ENCODE data around the gene GJA8. TPM values are rescaled to one million over a fixed set of nuclear protein-coding genes. Genes with fewer than 3 reads are reported as not detected.
"Not testable (repeated sequence)": the region's sequence is repeated elsewhere in the genome, so short reads cannot be mapped to it uniquely, and the experiment has no call there.

Gene GJA8
- total and polyA plus RNA-seq, 2 experiments from 2014 or later: not detected

- Histone ChIP-seq H3K36me3 (replicated peaks; ENCODE audit: insufficient read depth, low read depth) (no peaks in the 10 kb centered on the region), H2AFZ (no peak overlapping the region)
These were observed 22.2 kb downstream of the GJA8 start for GRCh38 chr1:147924813-147925212.

DNA sequence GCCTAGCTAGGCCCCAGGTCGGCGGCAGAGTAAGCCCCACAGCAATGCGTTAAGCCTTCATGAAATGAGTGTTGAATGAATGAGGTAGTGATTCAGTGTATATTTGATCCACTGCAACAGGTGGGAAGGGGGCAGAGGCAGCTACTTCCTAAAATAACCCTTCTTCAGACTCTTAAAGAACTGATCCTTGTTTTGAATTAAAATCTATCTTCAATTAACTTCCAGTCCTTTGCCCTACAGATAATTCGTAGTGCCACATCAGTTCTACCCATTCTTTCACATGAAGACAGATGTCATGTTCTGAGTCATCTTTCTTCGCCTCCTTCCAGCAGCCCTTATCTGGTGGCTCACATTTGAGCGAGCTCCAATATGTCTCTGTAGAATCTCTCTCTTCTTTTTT, 24.6 kb downstream of the GJA8 start:
- H3K79me2 ChIP-seq: peaks cover 18% of the 10 kb centered on the region
- H3K9me3 ChIP-seq (ENCODE audit: low read depth); H3K4me2 ChIP-seq; H3K27ac ChIP-seq; H4K20me1 ChIP-seq (ENCODE audit: insufficient read depth, poor library complexity, severe bottlenecking); H3K27me3 ChIP-seq; H3K4me1 ChIP-seq (ENCODE audit: insufficient read depth); H3K36me3 ChIP-seq (replicated peaks; ENCODE audit: insufficient read depth, low read depth); DNase-seq (ENCODE audit: low spot score); H2AFZ ChIP-seq; H3K4me3 ChIP-seq; H3K9me2 ChIP-seq (replicated peaks; ENCODE audit: insufficient read depth): not testable (repeated sequence)
- 92% methylated on average over 3 of the region's 6 CpGs for WGBS (ENCODE audit: low lambda C conversion rate, missing lambda C conversion rate)

More at GRCh38 chr1:147924813-147925212, 22.2 kb downstream of the GJA8 start:
- peaks cover 6% of the 10 kb centered on the region for H3K79me2 ChIP-seq
- H4K20me1 ChIP-seq (ENCODE audit: insufficient read depth, poor library complexity, severe bottlenecking): no peaks in the 10 kb centered on the region
- H3K4me2 ChIP-seq: no peak overlapping the region
- H3K9me2 ChIP-seq (replicated peaks; ENCODE audit: insufficient read depth): no peaks in the 10 kb centered on the region
- H3K27me3 ChIP-seq: no peaks in the 10 kb centered on the region
- DNase-seq (ENCODE audit: low spot score): no peak
- no peak for TF ChIP-seq EZH2 (IDR thresholded peaks at IDR 0.05; ENCODE audit: borderline replicate concordance)
- TF ChIP-seq, protein P1, sequence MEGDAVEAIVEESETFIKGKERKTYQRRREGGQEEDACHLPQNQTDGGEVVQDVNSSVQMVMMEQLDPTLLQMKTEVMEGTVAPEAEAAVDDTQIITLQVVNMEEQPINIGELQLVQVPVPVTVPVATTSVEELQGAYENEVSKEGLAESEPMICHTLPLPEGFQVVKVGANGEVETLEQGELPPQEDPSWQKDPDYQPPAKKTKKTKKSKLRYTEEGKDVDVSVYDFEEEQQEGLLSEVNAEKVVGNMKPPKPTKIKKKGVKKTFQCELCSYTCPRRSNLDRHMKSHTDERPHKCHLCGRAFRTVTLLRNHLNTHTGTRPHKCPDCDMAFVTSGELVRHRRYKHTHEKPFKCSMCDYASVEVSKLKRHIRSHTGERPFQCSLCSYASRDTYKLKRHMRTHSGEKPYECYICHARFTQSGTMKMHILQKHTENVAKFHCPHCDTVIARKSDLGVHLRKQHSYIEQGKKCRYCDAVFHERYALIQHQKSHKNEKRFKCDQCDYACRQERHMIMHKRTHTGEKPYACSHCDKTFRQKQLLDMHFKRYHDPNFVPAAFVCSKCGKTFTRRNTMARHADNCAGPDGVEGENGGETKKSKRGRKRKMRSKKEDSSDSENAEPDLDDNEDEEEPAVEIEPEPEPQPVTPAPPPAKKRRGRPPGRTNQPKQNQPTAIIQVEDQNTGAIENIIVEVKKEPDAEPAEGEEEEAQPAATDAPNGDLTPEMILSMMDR (IDR thresholded peaks at IDR 0.05; ENCODE audit: poor library complexity): no peak
- no peak for TF ChIP-seq EZH2phosphoT487 (IDR thresholded peaks at IDR 0.05; ENCODE audit: low read depth, severe bottlenecking, unreplicated experiment)
- no peaks in the 10 kb centered on the region for H3K9me3 ChIP-seq (ENCODE audit: low read depth)
- WGBS (ENCODE audit: low lambda C conversion rate, missing lambda C conversion rate): 56% methylated on average over 1 of the region's 1 CpG
- H3K27ac ChIP-seq: no peak overlapping the region
- H3K4me3 ChIP-seq: no peak overlapping the region
- peaks cover 6% of the 10 kb centered on the region for H3K4me1 ChIP-seq (ENCODE audit: insufficient read depth)

DNA sequence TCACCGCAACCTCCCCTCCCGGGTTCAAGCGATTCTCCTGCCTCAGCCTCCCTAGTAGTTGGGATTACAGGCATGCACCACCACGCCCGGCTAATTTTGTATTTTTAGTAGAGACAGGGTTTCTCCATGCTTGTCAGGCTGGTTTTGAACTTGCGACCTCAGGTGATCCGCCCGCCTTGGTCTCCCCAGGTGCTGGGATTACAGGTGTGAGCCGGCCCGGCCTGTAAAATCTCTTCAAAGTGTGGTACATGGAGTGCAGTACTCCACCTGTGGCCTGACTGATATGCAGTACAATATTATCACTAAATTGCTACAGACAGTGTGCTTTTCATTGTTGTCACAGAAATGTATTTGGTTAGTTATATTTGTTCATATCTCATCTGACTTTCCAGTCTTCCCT, 25.1 kb downstream of the GJA8 start:
- H3K4me1 ChIP-seq (ENCODE audit: insufficient read depth); H3K27me3 ChIP-seq; H3K9me2 ChIP-seq (replicated peaks; ENCODE audit: insufficient read depth); H3K27ac ChIP-seq; H3K4me2 ChIP-seq; H3K9me3 ChIP-seq (ENCODE audit: low read depth); H3K4me3 ChIP-seq; H3K36me3 ChIP-seq (replicated peaks; ENCODE audit: insufficient read depth, low read depth); DNase-seq (ENCODE audit: low spot score); H4K20me1 ChIP-seq (ENCODE audit: insufficient read depth, poor library complexity, severe bottlenecking); H2AFZ ChIP-seq: not testable (repeated sequence)
- peaks cover 22% of the 10 kb centered on the region for H3K79me2 ChIP-seq
- 90% methylated on average over 4 of the region's 10 CpGs for WGBS (ENCODE audit: low lambda C conversion rate, missing lambda C conversion rate)

GRCh38 chr1:147928236-147929132, 25.9 kb downstream of the GJA8 start, which contains the start of gene GPR89B:
Gene GPR89B, plus strand, starts transcription at chr1:147928420. Its CDS starts 117 bp downstream, at chr1:147928537.
- under 1% methylated on average over 45 of the region's 72 CpGs for WGBS (ENCODE audit: low lambda C conversion rate, missing lambda C conversion rate)
- peak within 1 kb of the TSS; percentile 98 for H2AFZ ChIP-seq
- peak; percentile 94 for DNase-seq (ENCODE audit: low spot score)

GRCh38 chr1:147931137-147931536, 28.5 kb downstream of the GJA8 start:
- not testable (repeated sequence) for H3K27ac ChIP-seq; H3K27me3 ChIP-seq; DNase-seq (ENCODE audit: low spot score); H3K4me3 ChIP-seq; H3K9me3 ChIP-seq (ENCODE audit: low read depth); H3K9me2 ChIP-seq (replicated peaks; ENCODE audit: insufficient read depth); H2AFZ ChIP-seq; H3K4me1 ChIP-seq (ENCODE audit: insufficient read depth); H3K4me2 ChIP-seq; H4K20me1 ChIP-seq (ENCODE audit: insufficient read depth, poor library complexity, severe bottlenecking); H3K36me3 ChIP-seq (replicated peaks; ENCODE audit: insufficient read depth, low read depth)
- H3K79me2 ChIP-seq: peaks cover 26% of the 10 kb centered on the region
- 66% methylated on average over 2 of the region's 2 CpGs for WGBS (ENCODE audit: low lambda C conversion rate, missing lambda C conversion rate)

More at GRCh38 chr1:147928236-147929132, 25.9 kb downstream of the GJA8 start, which contains the start of gene GPR89B:
- not testable (repeated sequence) for H3K36me3 ChIP-seq (replicated peaks; ENCODE audit: insufficient read depth, low read depth); H3K27me3 ChIP-seq; H3K9me2 ChIP-seq (replicated peaks; ENCODE audit: insufficient read depth); H4K20me1 ChIP-seq (ENCODE audit: insufficient read depth, poor library complexity, severe bottlenecking); H3K4me1 ChIP-seq (ENCODE audit: insufficient read depth); H3K9me3 ChIP-seq (ENCODE audit: low read depth)
- peak within 1 kb of the TSS; percentile 97 for H3K27ac ChIP-seq
- H3K4me2 ChIP-seq: peak within 1 kb of the TSS; percentile 81
- H3K4me3 ChIP-seq: peak within 1 kb of the TSS; percentile 93
- peaks cover 24% of the 10 kb centered on the region for H3K79me2 ChIP-seq

GRCh38 chr1:147935296-147935695, 32.7 kb downstream of the GJA8 start:
- not testable (repeated sequence) for H4K20me1 ChIP-seq (ENCODE audit: insufficient read depth, poor library complexity, severe bottlenecking); H3K4me1 ChIP-seq (ENCODE audit: insufficient read depth); H3K36me3 ChIP-seq (replicated peaks; ENCODE audit: insufficient read depth, low read depth); H2AFZ ChIP-seq; H3K4me3 ChIP-seq; DNase-seq (ENCODE audit: low spot score); H3K9me3 ChIP-seq (ENCODE audit: low read depth); H3K27me3 ChIP-seq; H3K4me2 ChIP-seq; H3K9me2 ChIP-seq (replicated peaks; ENCODE audit: insufficient read depth); H3K27ac ChIP-seq
- 92% methylated on average over 3 of the region's 3 CpGs for WGBS (ENCODE audit: low lambda C conversion rate, missing lambda C conversion rate)
- H3K79me2 ChIP-seq: peaks cover 16% of the 10 kb centered on the region

GRCh38 chr1:147940456-147940855, 37.9 kb downstream of the GJA8 start:
- not testable (repeated sequence) for H2AFZ ChIP-seq; DNase-seq (ENCODE audit: low spot score); H3K4me3 ChIP-seq; H4K20me1 ChIP-seq (ENCODE audit: insufficient read depth, poor library complexity, severe bottlenecking); H3K36me3 ChIP-seq (replicated peaks; ENCODE audit: insufficient read depth, low read depth); H3K27ac ChIP-seq; H3K79me2 ChIP-seq; H3K4me1 ChIP-seq (ENCODE audit: insufficient read depth); H3K9me2 ChIP-seq (replicated peaks; ENCODE audit: insufficient read depth); H3K4me2 ChIP-seq; H3K9me3 ChIP-seq (ENCODE audit: low read depth); H3K27me3 ChIP-seq
- WGBS (ENCODE audit: low lambda C conversion rate, missing lambda C conversion rate): 78% methylated on average over 2 of the region's 2 CpGs
